OCI-LY7 (cell line): ENCODE results near the gene FAM89B.

Experiments
- CTCF ChIP-seq: fragments of 200-600 bp; sonication (generic); conservative IDR thresholded peaks from 2 replicates; pipeline ENCODE4 v1.5.1; 2014; ENCODE audit warnings: mild to moderate bottlenecking, antibody characterized with exemption, low read length, moderate library complexity, mixed read lengths
- EZH2phosphoT487 ChIP-seq: fragments of 200-600 bp; sonication (generic); IDR thresholded peaks from 2 replicates; pipeline ENCODE4 v1.6.1; 2018; ENCODE audit warnings: low read depth, borderline replicate concordance, mild to moderate bottlenecking, mixed run types, antibody characterized with exemption, low read length, moderate library complexity, mixed read lengths

- TF ChIP-seq CTCF: no peak
- no peak for TF ChIP-seq EZH2phosphoT487
Observed at GRCh38 chr11:65578134-65578533, 5.8 kb downstream of the FAM89B start.
